ENCODE results near the gene EFNB1.

Gene EFNB1

DNA sequence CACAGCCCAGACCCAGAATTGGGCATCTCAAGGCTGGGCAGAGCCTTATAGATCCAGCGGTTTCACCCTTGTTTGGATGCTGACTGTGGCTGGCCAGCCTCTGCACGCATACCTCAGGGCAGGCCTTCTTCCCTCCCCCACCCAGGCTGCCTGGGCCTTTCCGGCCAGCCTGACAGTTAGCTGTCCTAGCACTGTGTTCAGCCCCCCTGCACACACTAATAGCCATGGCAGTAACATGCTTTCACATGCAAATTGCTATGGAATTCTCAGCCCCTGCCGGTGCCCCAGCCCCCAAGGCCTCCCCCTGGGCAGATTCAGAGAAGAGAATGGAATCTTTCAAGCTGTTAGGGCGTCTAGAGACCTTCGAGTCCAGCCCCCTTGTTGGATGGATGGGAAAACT lies 17.7 kb downstream of the EFNB1 start:
- no peak for DNase-seq (ENCODE audit: extremely low spot score)
- ChIA-PET POLR2A (no interaction called here), CTCF (interaction anchor here (2.4 kb wide), 1 partner anchor 18 kb away, joined by 13 read pairs; the partner anchor contains the start of gene EFNB1)
- TF ChIP-seq BHLHE40 (IDR thresholded peaks at IDR 0.05; ENCODE audit: borderline replicate concordance) (no peak), ARNT (IDR thresholded peaks at IDR 0.05) (no peak), HDGF (IDR thresholded peaks at IDR 0.05; ENCODE audit: borderline replicate concordance) (no peak), L3MBTL2 (conservative IDR thresholded peaks at IDR 0.05) (no peak), ZNF384 (IDR thresholded peaks at IDR 0.05) (no peak), FOXK2 (IDR thresholded peaks at IDR 0.05) (no peak), NFRKB (IDR thresholded peaks at IDR 0.05) (no peak), PKNOX1 (IDR thresholded peaks at IDR 0.05) (no peak), SUZ12 (IDR thresholded peaks at IDR 0.05) (no peak), LEF1 (IDR thresholded peaks at IDR 0.05; ENCODE audit: borderline replicate concordance) (no peak), FOXA1 (IDR thresholded peaks at IDR 0.05) (no peak), ELF4 (IDR thresholded peaks at IDR 0.05) (no peak), SP1 (IDR thresholded peaks at IDR 0.05) (no peak)

GRCh38 chrX:68847172-68847571 lies 18.4 kb downstream of the EFNB1 start:
- no peak for TF ChIP-seq BHLHE40 (IDR thresholded peaks at IDR 0.05; ENCODE audit: borderline replicate concordance)
- no peak for TF ChIP-seq ARNT (IDR thresholded peaks at IDR 0.05)
- no peak for TF ChIP-seq FOXM1 (IDR thresholded peaks at IDR 0.05; ENCODE audit: borderline replicate concordance)
- no peak for TF ChIP-seq FOXA1 (IDR thresholded peaks at IDR 0.05)
- no peak for TF ChIP-seq SUZ12 (IDR thresholded peaks at IDR 0.05)
- no peak for TF ChIP-seq ELF4 (IDR thresholded peaks at IDR 0.05)
- no peak for TF ChIP-seq HDGF (IDR thresholded peaks at IDR 0.05; ENCODE audit: borderline replicate concordance)
- TF ChIP-seq FOXK2 (IDR thresholded peaks at IDR 0.05): no peak
- no peak for TF ChIP-seq SP1 (IDR thresholded peaks at IDR 0.05)
- no peak for TF ChIP-seq TARDBP (IDR thresholded peaks at IDR 0.05)
- TF ChIP-seq LEF1 (IDR thresholded peaks at IDR 0.05; ENCODE audit: borderline replicate concordance): no peak
- TF ChIP-seq PKNOX1 (IDR thresholded peaks at IDR 0.05): no peak
- TF ChIP-seq NFRKB (IDR thresholded peaks at IDR 0.05): no peak
- ChIA-PET CTCF (no interaction called here), POLR2A (interaction anchor here (0.7 kb wide), 1 partner anchor 36 kb away, joined by 4 read pairs; no protein-coding TSS in a partner anchor)
- DNase-seq (ENCODE audit: extremely low spot score): no peak

- ChIA-PET CTCF (no interaction called here), POLR2A (no interaction called here)
- TF ChIP-seq L3MBTL2 (conservative IDR thresholded peaks at IDR 0.05): 0 out of 2 replicates have a peak, but pooled peaks have one; percentile 37
- no peak for TF ChIP-seq FOXK2 (IDR thresholded peaks at IDR 0.05)
- no peak for DNase-seq (ENCODE audit: extremely low spot score)
Measured at GRCh38 chrX:68848189-68848940, 19.5 kb downstream of the EFNB1 start.

DNA sequence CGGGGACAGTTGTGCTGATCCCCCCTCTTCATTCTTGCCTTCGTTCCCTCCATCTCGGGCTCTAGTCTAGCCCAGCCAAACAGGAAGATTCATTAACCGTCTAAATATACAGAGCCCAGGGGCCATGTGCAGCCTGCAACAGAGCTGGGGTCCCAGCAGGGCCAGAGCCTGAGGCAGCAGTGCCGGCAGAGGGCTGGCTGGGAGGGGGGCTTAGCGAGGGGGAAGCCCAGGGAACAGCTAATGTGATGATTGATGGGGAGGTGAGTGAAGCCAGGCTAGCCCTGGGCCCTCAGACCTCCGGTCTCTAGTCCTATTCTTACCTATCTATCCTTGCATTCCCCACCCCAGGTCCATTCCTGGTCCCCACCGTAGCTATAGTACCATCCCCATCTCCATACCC lies 22.3 kb downstream of the EFNB1 start:
- DNase-seq (ENCODE audit: extremely low spot score): no peak
- ChIA-PET POLR2A (interaction anchor here (1.5 kb wide), 1 partner anchor 22 kb away, joined by 4 read pairs; the partner anchor contains the start of gene EFNB1), CTCF (no interaction called here)
- TF ChIP-seq SP1 (IDR thresholded peaks at IDR 0.05) (no peak), FOXK2 (IDR thresholded peaks at IDR 0.05) (no peak), TARDBP (IDR thresholded peaks at IDR 0.05) (no peak), CTBP1 (IDR thresholded peaks at IDR 0.05; ENCODE audit: borderline replicate concordance) (no peak), PKNOX1 (IDR thresholded peaks at IDR 0.05) (no peak), NFRKB (IDR thresholded peaks at IDR 0.05) (no peak), SUZ12 (IDR thresholded peaks at IDR 0.05) (no peak), ZNF384 (IDR thresholded peaks at IDR 0.05) (no peak), FOXM1 (IDR thresholded peaks at IDR 0.05; ENCODE audit: borderline replicate concordance) (no peak), FOXA1 (IDR thresholded peaks at IDR 0.05) (no peak), LEF1 (IDR thresholded peaks at IDR 0.05; ENCODE audit: borderline replicate concordance) (no peak), HDGF (IDR thresholded peaks at IDR 0.05; ENCODE audit: borderline replicate concordance) (no peak), ARNT (IDR thresholded peaks at IDR 0.05) (no peak), ELF4 (IDR thresholded peaks at IDR 0.05) (no peak), BHLHE40 (IDR thresholded peaks at IDR 0.05; ENCODE audit: borderline replicate concordance) (no peak), L3MBTL2 (conservative IDR thresholded peaks at IDR 0.05) (no peak)

DNA sequence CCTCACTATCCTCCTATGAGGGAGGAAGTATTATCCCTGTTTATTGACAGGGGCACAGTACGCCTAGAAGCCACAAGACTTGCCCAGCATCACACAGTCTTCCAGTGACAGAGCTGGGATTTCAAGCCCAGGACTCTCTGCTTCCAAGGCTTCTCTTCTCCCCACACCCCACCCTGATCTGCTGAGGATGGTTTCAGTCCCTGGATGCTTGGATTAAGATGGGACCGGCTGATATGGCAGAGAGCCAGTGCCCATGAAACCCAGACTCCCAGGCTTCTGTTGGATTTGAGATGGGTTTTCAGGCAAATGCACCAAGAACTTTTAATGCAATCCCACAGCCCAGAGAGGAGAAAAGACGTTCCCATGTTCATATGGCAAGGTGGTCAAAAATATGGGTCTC lies 23.2 kb downstream of the EFNB1 start:
- DNase-seq (ENCODE audit: extremely low spot score): no peak
- no peak for TF ChIP-seq NFRKB (IDR thresholded peaks at IDR 0.05)
- no peak for TF ChIP-seq SUZ12 (IDR thresholded peaks at IDR 0.05)
- POLR2A ChIA-PET: interaction anchor here (1.5 kb wide), 1 partner anchor 23 kb away, joined by 4 read pairs; the partner anchor contains the start of gene EFNB1
- CTCF ChIA-PET: no interaction called here

GRCh38 chrX:68853665-68854251 lies 24.9 kb downstream of the EFNB1 start:
- ChIA-PET POLR2A (interaction anchor here (0.5 kb wide), 1 partner anchor 493 kb away, joined by 3 read pairs; no protein-coding TSS in a partner anchor), CTCF (no interaction called here)
- DNase-seq (ENCODE audit: extremely low spot score): no peak
- TF ChIP-seq SUZ12 (IDR thresholded peaks at IDR 0.05) (no peak), L3MBTL2 (conservative IDR thresholded peaks at IDR 0.05) (no peak), NFRKB (IDR thresholded peaks at IDR 0.05) (no peak), ARNT (IDR thresholded peaks at IDR 0.05) (no peak), PKNOX1 (IDR thresholded peaks at IDR 0.05) (no peak), ZNF384 (IDR thresholded peaks at IDR 0.05) (no peak), FOXM1 (IDR thresholded peaks at IDR 0.05; ENCODE audit: borderline replicate concordance) (no peak), LEF1 (IDR thresholded peaks at IDR 0.05; ENCODE audit: borderline replicate concordance) (no peak), FOXK2 (IDR thresholded peaks at IDR 0.05) (no peak), FOXA1 (IDR thresholded peaks at IDR 0.05) (no peak), CTBP1 (IDR thresholded peaks at IDR 0.05; ENCODE audit: borderline replicate concordance) (no peak), ELF4 (IDR thresholded peaks at IDR 0.05) (no peak), TARDBP (IDR thresholded peaks at IDR 0.05) (no peak), SP1 (IDR thresholded peaks at IDR 0.05) (no peak), HDGF (IDR thresholded peaks at IDR 0.05; ENCODE audit: borderline replicate concordance) (no peak), BHLHE40 (IDR thresholded peaks at IDR 0.05; ENCODE audit: borderline replicate concordance) (no peak)

Data from HEK293T (cell line).